Choroid plexus epithelial cell (primary cell): ENCODE measurements around the gene TET1.
A peak's percentile ranks its signal among the peaks of the same experiment; 100 is the strongest.

ENCODE experiments used
- DNase-seq: peaks from one replicate; pipeline ENCODE4 v3.0.0-alpha.2; 2010; ENCODE audit warnings: low read depth
- H3K4me3 ChIP-seq: 2 replicates; pipeline ENCODE4 v1.5.1; 2011; ENCODE audit warnings: low read depth, mild to moderate bottlenecking, control low read depth, low read length, moderate library complexity
- TF ChIP-seq, protein P1 (sequence below): conservative IDR thresholded peaks from 2 replicates; pipeline ENCODE4 v1.5.1; 2011; ENCODE audit warnings: low read depth, mild to moderate bottlenecking, control low read depth, inconsistent platforms, low read length, moderate library complexity

TET1 gene

DNA sequence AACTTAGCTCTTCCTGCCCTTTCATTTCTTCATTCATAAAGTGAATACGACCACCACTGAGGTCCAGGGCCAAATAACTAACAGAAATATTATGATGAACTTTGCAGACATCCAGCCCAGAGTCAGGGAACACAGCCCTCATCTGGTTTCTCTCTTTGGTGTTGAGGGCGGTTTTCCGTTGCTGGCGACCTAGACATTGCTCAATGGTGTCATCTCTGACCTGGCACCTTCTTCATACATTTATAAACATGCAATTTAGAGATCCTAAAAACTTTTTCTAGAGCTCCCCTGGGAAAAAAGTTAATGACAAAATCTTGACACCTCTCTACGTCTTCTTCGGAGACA, 324 bp upstream of the TET1 start:
- DNase-seq, result no peak
- TF ChIP-seq, protein P1, sequence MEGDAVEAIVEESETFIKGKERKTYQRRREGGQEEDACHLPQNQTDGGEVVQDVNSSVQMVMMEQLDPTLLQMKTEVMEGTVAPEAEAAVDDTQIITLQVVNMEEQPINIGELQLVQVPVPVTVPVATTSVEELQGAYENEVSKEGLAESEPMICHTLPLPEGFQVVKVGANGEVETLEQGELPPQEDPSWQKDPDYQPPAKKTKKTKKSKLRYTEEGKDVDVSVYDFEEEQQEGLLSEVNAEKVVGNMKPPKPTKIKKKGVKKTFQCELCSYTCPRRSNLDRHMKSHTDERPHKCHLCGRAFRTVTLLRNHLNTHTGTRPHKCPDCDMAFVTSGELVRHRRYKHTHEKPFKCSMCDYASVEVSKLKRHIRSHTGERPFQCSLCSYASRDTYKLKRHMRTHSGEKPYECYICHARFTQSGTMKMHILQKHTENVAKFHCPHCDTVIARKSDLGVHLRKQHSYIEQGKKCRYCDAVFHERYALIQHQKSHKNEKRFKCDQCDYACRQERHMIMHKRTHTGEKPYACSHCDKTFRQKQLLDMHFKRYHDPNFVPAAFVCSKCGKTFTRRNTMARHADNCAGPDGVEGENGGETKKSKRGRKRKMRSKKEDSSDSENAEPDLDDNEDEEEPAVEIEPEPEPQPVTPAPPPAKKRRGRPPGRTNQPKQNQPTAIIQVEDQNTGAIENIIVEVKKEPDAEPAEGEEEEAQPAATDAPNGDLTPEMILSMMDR, result no peak
- H3K4me3 ChIP-seq, result peak overlapping the region; percentile 70

DNA sequence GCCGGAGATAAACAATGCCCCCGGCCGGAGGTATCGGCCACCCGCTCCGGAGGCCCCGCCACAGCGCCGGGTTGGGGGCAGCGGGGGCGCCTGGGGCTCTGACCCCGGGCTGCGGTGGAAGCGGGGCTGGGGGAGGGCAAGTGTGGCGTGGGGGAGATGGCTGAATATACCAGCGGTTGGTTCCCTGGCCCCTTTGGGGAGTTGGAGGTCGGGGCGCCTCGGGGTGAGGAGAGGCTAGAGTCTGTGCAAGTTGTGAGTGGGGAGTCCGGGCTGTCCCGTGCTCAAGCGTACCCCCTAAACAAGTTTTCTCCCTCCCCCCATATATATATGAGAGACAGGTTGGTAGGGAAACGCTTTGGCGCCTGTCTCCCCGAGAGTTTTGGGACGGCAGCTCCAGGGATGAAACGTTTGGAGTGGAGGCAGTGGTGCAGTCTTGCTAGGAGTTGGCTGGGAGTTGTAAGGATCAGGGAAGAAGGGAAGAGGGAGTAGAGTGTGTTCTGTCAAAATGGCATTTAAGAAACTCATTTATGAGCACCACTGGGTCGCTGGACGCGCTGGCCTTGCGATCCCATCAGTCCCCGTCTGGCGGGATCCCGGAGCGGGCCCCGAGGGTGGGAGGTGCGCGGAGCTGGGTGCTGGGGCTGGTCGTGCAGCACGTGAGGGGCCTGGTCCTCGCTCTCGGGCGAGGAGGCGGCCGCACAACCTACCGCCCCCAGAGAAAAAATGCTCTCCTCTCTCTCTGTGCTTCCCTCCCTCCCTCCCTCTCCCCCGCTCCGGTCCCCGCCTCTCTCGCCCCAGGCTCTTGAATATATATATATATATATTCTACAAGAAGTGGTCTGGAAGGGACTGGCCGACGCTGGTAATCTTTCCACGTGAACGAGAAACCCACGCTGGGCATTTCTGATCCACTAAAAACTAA, 1.1 kb downstream of the TET1 start:
- TF ChIP-seq, protein P1, result no peak
- peak; percentile 31 for DNase-seq
- peak overlapping the region; percentile 70 for H3K4me3 ChIP-seq

DNA sequence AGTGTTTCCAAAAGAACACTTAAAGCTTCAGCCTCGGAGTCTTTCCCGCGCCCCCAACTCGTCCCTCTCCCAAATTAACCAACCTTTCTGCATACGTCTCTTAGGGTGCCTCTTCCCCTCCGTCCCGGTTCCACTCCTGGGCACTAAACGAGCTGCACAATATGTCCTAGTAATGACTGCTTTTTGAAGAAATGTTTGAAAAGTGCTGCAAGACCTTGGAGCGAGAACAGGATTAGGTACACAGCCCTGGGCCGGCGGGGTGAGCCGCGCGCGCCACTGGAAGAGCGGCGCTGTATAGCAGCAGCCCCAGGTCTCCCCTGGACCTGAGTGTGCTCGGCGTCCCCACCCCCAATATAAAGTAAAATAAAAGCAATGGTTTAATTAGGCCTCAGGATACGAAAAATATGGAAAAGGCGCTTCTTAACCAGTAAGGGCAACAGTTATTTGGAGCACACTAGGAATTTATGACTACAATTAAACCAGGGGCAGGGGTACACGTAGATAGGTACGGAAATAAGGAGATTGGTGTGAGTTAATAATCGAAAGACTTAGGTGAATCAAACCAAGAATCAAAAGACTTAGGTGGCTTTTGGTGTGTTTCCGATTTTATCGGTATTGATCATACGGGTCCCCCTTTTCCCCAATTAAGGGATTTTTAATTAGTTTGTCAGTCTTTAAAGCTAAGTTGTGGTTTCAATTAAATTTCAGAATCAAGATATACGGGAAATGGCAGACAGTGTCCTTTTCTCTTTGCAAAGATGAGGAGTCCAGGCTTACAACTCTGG, 1.9 kb downstream of the TET1 start:
- H3K4me3 ChIP-seq, result peak overlapping the region; percentile 70
- DNase-seq, result peak; percentile 35
- TF ChIP-seq, protein P1, result no peak

DNA sequence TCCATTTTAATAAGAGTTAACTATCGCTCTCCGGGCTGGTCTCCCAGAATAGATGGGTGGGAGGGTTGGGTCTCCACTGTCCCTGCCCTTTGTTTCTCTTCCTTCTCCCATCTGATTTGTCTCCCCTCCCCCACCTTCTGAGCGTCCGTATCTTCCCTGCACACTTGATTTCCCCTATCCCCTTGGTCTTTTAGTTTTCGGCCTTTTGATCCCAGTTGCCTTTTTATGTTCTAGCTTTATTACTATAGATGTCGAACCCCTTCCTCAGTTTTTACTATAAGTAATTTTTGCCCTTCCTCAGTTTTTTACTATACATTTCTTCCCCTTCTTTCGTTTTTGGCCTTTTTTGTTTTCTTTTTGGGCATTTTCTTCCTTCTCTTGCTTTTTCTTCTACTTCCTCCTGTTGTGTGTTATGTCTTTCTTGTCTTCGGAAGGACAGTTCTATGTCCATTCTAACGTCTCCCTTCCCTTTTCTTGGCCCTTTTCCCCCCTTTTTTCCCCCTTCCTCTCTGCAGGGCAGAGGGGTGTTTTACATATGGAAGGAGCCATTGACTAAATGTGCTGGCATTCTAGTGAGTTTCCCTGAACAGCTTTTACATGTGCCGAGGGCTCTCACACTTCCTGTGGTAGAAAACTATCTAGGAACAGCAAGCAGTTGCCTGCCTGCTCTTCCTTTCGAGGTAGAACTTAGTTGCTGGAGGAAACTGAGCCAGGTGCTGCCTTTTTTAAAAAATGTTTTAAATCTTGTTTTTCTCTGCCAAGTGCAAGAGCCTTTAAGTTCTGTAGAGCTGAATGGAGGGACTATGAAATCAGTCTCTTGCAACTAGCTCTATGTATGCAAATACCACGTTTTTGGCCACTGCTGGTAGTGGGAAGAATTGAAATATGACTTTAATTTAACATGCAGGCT, 2.8 kb downstream of the TET1 start:
- H3K4me3 ChIP-seq, result peak overlapping the region; percentile 70
- peak; percentile 62 for DNase-seq
- TF ChIP-seq, protein P1, result no peak

DNA sequence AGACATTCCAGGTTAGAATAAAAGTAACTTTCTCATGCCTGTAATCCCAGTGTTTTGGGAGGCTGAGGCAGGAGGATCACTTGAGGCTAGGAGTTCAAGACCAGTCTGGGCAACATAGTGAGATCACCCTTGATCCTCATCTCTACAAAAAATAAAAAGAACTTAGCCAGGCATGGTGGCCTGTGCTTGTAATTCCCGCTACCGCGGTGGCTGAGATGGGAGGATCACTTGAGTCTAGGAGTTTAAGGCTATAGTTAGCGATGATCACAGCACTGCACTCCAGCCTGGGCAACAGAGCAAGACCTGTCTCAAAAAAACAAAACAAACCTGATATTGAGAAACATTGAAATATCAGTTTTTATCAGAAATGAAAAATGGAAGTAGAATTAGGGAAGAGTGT, 4.6 kb downstream of the TET1 start:
- TF ChIP-seq, protein P1, result no peak
- H3K4me3 ChIP-seq, result no peak overlapping the region
- no peak for DNase-seq

DNA sequence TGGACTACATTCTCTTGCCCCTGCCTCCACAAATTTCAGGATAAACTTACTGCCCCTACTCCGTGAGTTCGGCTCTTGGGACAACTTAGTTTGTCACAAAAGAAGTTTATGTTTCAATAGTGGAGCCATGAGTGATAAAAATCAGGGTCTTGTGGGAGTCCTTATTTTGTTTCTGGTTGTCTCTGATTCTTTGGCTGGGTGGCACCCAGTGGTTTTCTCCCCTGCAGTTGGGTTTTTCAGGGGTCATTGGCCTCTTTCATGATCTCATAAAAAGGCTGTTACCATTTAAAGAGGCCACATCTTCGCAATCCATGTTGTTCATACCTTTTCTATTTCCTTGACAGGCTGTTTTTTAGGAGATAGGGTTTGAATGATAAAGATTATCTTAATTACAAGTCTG, 5.5 kb downstream of the TET1 start:
- H3K4me3 ChIP-seq, result no peak overlapping the region
- DNase-seq, result no peak
- TF ChIP-seq, protein P1, result no peak
